Fibroblast of villous mesenchyme (primary cell): ENCODE measurements around the gene HCFC2. TPM values are rescaled to one million over a fixed set of nuclear protein-coding genes. Genes with fewer than 3 reads are reported as not detected.

ENCODE experiments used
- DNase-seq: peaks from one replicate; pipeline ENCODE4 v3.0.0-alpha.2; 2010; ENCODE audit warnings: low read depth
- H3K4me3 ChIP-seq: 2 replicates; pipeline ENCODE4 v1.5.1; 2011; ENCODE audit warnings: low read depth, mild to moderate bottlenecking, low read length
- total RNA-seq: library from RNA; depleted of rRNA; stranded (reverse); fragments of >200 nt; gene quantifications from 2 replicates; pipeline ENCODE4 v1.2.3, GENCODE V29; 2012
- TF ChIP-seq, protein P1 (sequence below): IDR thresholded peaks from 2 replicates; pipeline ENCODE4 v1.5.1; 2012; ENCODE audit warnings: low read depth, mild to moderate bottlenecking, low read length; ENCODE audit not compliant: insufficient read depth

HCFC2 gene
- total RNA-seq, 1 donor, result 38.0 TPM

DNA sequence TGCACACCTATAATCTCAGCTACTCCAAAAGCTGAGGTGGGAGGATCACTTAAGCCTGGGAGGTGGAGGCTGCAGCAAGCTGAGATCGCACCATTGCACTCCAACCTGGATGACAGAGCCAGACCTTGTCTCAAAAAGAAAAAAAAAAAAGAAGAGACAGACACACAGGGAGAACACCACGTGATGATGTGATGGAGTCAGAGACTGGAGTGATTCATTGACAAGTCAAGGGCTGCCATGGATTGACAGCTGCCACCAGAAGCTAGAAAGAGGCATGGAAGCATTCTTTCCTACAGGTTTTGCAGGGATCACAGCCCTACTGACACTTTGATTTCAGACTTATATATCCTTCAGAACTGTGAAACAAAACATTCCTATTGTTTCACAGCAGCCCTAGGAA is 3.5 kb upstream of the HCFC2 start:
- H3K4me3 ChIP-seq, result no peak overlapping the region
- TF ChIP-seq, protein P1, sequence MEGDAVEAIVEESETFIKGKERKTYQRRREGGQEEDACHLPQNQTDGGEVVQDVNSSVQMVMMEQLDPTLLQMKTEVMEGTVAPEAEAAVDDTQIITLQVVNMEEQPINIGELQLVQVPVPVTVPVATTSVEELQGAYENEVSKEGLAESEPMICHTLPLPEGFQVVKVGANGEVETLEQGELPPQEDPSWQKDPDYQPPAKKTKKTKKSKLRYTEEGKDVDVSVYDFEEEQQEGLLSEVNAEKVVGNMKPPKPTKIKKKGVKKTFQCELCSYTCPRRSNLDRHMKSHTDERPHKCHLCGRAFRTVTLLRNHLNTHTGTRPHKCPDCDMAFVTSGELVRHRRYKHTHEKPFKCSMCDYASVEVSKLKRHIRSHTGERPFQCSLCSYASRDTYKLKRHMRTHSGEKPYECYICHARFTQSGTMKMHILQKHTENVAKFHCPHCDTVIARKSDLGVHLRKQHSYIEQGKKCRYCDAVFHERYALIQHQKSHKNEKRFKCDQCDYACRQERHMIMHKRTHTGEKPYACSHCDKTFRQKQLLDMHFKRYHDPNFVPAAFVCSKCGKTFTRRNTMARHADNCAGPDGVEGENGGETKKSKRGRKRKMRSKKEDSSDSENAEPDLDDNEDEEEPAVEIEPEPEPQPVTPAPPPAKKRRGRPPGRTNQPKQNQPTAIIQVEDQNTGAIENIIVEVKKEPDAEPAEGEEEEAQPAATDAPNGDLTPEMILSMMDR, result no peak
- no peak for DNase-seq

DNA sequence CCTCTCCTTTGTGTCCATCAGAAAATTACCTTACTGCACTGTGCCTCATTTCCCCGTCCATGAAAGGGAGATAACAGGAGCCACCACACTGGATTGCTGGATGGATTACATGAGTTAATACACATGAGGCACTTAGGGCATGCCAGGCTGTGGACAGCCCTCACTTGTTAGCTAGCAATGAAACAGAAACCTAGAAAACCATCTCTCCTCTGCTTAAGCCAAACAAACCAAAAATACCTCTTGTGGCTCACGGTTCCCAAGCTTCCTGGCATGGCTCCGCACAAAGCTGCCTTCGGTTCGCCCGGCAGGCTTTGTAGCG is 660 bp upstream of the HCFC2 start:
- H3K4me3 ChIP-seq, result peak overlapping the region; percentile 94
- peak; percentile 61 for DNase-seq
- TF ChIP-seq, protein P1, result no peak

DNA sequence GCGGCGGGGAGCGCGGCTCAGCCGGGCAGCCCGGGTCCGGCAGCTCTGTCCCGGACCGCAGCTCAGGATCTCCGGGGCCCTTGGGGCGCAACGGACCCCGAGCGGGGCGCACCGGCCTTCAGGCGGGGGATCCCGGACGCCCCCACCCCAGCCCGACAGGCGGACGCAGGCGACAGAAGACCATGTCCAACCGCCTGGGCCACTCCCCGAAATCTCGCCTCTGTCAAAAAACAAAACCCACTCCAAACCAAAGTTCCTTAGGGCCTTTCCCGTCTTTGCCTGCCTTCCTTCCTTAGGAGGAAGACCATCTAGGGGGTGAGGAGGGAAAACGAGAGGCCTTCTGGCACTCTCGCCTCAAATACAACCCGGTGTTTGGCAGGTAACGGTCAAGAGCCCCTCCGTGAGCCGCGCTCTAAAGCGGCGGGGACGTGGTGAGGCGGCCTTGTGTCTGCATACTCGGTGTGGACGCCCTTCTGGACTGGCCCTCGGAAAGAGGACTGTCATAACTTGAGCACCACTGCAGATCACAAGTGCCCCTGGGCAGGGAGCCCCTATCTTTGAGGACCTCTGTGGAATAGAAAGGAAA is 604 bp downstream of the HCFC2 start:
- no peak for DNase-seq
- TF ChIP-seq, protein P1, result no peak
- H3K4me3 ChIP-seq, result peak overlapping the region; percentile 94

DNA sequence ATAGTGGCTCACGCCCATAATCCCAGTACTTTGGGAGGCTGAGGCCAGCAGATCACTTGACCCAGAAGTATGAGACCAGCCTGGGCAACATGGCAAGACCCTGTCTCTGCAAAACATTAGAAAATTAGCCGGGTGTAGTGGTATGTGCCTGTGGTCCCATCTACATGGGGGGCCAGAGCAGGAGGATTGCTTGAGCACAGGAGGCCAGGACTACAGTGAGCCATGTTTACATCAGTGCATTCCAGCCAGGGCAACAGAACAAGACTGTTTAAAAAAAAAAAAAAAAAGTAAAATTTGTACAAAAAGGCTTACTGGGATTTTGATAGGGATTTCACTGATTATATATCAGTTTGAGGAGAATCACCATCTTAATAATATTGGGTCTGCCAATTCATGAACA is 7.8 kb downstream of the HCFC2 start:
- H3K4me3 ChIP-seq, result no peak overlapping the region
- TF ChIP-seq, protein P1, result no peak
- DNase-seq, result no peak

DNA sequence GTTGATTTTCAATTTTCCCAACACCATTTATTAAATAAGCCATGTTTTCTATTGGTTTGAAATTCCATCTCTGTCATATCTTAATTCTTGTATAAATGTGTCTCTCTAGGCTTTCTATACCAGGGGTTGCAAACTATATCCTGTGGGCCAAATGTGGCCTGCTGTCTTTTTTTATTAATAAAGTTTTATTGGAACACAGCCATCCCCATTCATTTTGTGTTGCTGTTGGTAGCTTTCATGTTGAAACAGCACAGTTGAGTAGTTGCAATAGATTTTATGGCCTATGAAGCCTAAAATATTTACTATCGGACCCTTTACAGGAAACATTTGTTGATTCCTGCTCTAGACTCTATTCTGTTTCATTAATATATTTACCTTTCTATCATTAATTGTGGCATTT is 9.4 kb downstream of the HCFC2 start:
- TF ChIP-seq, protein P1, result no peak
- DNase-seq, result no peak

DNA sequence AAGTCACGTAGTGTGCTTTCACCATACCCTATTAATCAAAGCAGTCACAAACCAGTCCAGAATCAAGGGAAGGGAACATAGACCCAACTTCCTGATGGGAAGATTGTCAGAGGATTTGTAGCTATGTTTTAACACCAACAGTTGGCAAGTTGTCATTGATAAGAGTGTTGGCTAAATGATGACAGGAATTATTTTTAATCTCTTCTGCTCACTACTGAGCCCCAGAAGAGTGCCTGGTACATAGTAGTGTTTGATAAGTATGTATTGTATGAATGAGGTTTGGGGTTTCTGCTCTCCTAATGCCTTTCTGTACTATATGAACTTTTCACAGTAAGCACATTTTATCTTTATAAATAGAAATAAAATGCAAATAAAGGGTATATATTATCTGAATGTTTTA is 14.7 kb downstream of the HCFC2 start:
- TF ChIP-seq, protein P1, result no peak
- no peak for DNase-seq
- H3K4me3 ChIP-seq, result no peak overlapping the region

More for the DNA sequence above, 9.4 kb downstream of the HCFC2 start:
- no peak overlapping the region for H3K4me3 ChIP-seq

DNA sequence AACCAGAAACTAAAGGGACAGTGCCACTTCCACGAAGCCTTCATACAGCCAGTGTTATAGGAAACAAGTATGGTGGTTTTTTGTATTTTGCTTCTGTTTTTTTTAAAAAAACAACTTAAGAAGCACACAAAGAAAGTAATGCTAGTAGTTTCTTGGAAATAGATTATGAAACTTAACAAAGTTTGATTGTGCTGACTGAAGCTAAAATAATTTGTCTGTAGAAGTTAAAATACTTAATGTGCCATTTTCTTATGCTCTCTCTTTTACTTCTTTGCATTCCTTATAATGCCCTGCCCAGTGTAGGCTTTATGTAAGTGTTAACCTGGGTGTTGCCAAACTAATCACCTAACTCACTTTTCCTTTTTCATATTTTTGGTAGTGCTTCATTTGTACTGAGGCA is 16.4 kb downstream of the HCFC2 start:
- TF ChIP-seq, protein P1, result no peak

More for the DNA sequence above, 16.4 kb downstream of the HCFC2 start:
- DNase-seq, result no peak
- H3K4me3 ChIP-seq, result no peak overlapping the region
